ENCODE data around the gene ENDOD1.

GRCh38 chr11:95057959-95058358, 31.7 kb upstream of the ENDOD1 start:
- TF ChIP-seq CTCF (IDR thresholded peaks at IDR 0.05) = no peak
- no peak for TF ChIP-seq POLR2A (IDR thresholded peaks at IDR 0.05)

Measured in right lobe of liver (tissue), 4 donors.